ENCODE data around the gene CDC42.

DNA sequence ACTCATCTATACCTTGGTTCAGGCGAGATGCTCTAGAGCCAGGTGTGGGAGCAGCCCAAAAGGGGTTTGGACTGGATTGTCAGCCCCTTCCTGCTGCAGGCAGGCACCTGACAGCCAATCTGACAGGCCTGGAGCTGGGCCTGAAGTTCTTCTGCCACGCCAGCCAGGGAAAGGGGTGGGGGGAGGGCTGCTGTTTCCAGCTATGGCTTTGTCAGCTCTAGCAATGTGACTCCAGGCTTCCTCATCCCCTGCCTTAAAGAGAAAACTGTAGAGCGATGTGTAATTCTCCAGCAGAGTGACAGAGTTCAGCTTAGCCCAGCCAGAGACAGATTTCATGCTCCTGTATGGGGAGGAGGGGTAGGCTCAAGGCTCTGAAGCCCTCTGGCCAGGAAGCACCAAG lies 60.0 kb downstream of the CDC42 start:
- TF ChIP-seq, protein P1, sequence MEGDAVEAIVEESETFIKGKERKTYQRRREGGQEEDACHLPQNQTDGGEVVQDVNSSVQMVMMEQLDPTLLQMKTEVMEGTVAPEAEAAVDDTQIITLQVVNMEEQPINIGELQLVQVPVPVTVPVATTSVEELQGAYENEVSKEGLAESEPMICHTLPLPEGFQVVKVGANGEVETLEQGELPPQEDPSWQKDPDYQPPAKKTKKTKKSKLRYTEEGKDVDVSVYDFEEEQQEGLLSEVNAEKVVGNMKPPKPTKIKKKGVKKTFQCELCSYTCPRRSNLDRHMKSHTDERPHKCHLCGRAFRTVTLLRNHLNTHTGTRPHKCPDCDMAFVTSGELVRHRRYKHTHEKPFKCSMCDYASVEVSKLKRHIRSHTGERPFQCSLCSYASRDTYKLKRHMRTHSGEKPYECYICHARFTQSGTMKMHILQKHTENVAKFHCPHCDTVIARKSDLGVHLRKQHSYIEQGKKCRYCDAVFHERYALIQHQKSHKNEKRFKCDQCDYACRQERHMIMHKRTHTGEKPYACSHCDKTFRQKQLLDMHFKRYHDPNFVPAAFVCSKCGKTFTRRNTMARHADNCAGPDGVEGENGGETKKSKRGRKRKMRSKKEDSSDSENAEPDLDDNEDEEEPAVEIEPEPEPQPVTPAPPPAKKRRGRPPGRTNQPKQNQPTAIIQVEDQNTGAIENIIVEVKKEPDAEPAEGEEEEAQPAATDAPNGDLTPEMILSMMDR (conservative IDR thresholded peaks at IDR 0.05; ENCODE audit: low read depth, low read length) = no peak
- TF ChIP-seq CEBPB (IDR thresholded peaks at IDR 0.05; ENCODE audit: low read depth, low read length) (no peak), SMC3 (IDR thresholded peaks at IDR 0.05; ENCODE audit: low read depth, low read length) (no peak), POLR2A (IDR thresholded peaks at IDR 0.05; ENCODE audit: low read depth, low read length) (no peak), CHD1 (IDR thresholded peaks at IDR 0.05; ENCODE audit: low read depth, low read length) (no peak), FOS (IDR thresholded peaks at IDR 0.05; ENCODE audit: low read depth, low read length) (no peak)

Data from IMR-90 (cell line).